ENCODE measurements around the gene EXO5.
A peak's percentile ranks its signal among the peaks of the same experiment; 100 is the strongest.

The EXO5 gene

DNA sequence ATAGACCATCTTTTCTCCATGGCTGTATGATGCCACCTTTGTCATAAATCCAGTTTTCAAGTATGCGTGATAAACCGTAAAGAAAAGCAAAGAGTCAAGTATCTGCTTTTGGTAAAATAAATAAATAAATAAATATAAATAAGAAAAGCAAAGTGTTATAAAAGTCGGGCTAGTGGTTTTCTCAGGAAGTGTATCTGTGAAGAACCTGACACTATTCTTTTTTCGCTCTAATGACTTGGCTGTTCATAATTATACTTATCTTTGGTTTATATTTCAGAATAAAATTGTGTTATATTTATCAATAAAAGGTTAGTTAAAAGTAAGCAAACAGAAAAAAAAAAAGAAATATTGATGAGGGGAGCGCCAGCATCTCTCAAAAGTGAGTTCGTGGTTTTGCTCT lies 594 bp upstream of the EXO5 start:
- Histone ChIP-seq H3K4me2 (ENCODE audit: low read length) (peak overlapping the region; percentile 94), H3F3A (ENCODE audit: insufficient read depth, low read length) (no peaks in the 10 kb centered on the region), H3K9ac (ENCODE audit: low read length) (peak overlapping the region; percentile 84), H2AFZ (ENCODE audit: low read length) (peak overlapping the region; percentile 84), H3K27me3 (ENCODE audit: insufficient read depth, low read length) (no peaks in the 10 kb centered on the region), H3K9me3 (ENCODE audit: low read length) (peaks cover 18% of the 10 kb centered on the region; the same call in 1 of the 2 replicates), H3K36me3 (ENCODE audit: insufficient read depth, low read length) (peaks cover 13% of the 10 kb centered on the region), H4K20me1 (ENCODE audit: insufficient read depth, low read length) (no peaks in the 10 kb centered on the region), H3K9me2 (ENCODE audit: low read depth, low read length) (no peaks in the 10 kb centered on the region), H3K4me1 (ENCODE audit: insufficient read depth, low read length, severe bottlenecking) (peaks cover 10% of the 10 kb centered on the region), H3K27ac (ENCODE audit: low read depth, low read length, poor library complexity, severe bottlenecking) (peak overlapping the region; percentile 2), H3K4me3 (ENCODE audit: low read depth, low read length, poor library complexity, severe bottlenecking) (peak overlapping the region; percentile 82), H3K79me2 (ENCODE audit: insufficient read depth, low read length) (no peaks in the 10 kb centered on the region)
- no peak for TF ChIP-seq EZH2 (IDR thresholded peaks at IDR 0.05; ENCODE audit: borderline replicate concordance, low read length)
- TF ChIP-seq, protein P1, sequence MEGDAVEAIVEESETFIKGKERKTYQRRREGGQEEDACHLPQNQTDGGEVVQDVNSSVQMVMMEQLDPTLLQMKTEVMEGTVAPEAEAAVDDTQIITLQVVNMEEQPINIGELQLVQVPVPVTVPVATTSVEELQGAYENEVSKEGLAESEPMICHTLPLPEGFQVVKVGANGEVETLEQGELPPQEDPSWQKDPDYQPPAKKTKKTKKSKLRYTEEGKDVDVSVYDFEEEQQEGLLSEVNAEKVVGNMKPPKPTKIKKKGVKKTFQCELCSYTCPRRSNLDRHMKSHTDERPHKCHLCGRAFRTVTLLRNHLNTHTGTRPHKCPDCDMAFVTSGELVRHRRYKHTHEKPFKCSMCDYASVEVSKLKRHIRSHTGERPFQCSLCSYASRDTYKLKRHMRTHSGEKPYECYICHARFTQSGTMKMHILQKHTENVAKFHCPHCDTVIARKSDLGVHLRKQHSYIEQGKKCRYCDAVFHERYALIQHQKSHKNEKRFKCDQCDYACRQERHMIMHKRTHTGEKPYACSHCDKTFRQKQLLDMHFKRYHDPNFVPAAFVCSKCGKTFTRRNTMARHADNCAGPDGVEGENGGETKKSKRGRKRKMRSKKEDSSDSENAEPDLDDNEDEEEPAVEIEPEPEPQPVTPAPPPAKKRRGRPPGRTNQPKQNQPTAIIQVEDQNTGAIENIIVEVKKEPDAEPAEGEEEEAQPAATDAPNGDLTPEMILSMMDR (IDR thresholded peaks at IDR 0.05; ENCODE audit: low read length): no peak

DNA sequence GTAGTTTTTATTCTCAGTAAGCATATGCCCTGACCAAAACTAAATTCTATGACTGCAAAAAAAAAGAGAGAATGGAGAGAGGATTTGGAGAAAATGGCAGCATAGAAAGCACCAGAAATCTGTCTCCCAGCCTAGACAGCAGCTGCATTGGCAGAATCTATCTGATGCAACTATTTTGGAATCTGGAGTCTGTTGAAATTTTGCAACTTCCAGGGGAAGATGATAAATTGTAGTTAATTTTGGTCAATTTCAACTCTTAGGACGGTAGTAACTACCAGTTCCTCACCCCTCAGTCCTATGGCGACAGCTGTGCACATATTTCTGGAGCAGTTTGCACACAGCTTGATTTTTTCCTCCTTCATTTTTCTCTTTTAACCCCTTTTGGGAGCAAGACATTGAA lies 10.9 kb downstream of the EXO5 start:
- Histone ChIP-seq H3K79me2 (ENCODE audit: insufficient read depth, low read length) (no peaks in the 10 kb centered on the region), H3F3A (ENCODE audit: insufficient read depth, low read length) (no peaks in the 10 kb centered on the region), H3K9me2 (ENCODE audit: low read depth, low read length) (no peaks in the 10 kb centered on the region), H3K9ac (ENCODE audit: low read length) (no peak overlapping the region), H3K4me2 (ENCODE audit: low read length) (no peak overlapping the region), H4K20me1 (ENCODE audit: insufficient read depth, low read length) (no peaks in the 10 kb centered on the region), H3K27ac (ENCODE audit: low read depth, low read length, poor library complexity, severe bottlenecking) (no peak overlapping the region), H3K4me3 (ENCODE audit: low read depth, low read length, poor library complexity, severe bottlenecking) (no peak overlapping the region), H3K27me3 (ENCODE audit: insufficient read depth, low read length) (no peaks in the 10 kb centered on the region), H3K9me3 (ENCODE audit: low read length) (peaks cover 34% of the 10 kb centered on the region), H2AFZ (ENCODE audit: low read length) (no peak overlapping the region), H3K4me1 (ENCODE audit: insufficient read depth, low read length, severe bottlenecking) (no peaks in the 10 kb centered on the region), H3K36me3 (ENCODE audit: insufficient read depth, low read length) (peaks cover 15% of the 10 kb centered on the region)
- TF ChIP-seq, protein P1 (IDR thresholded peaks at IDR 0.05; ENCODE audit: low read length): no peak
- no peak for TF ChIP-seq EZH2 (IDR thresholded peaks at IDR 0.05; ENCODE audit: borderline replicate concordance, low read length)

DNA sequence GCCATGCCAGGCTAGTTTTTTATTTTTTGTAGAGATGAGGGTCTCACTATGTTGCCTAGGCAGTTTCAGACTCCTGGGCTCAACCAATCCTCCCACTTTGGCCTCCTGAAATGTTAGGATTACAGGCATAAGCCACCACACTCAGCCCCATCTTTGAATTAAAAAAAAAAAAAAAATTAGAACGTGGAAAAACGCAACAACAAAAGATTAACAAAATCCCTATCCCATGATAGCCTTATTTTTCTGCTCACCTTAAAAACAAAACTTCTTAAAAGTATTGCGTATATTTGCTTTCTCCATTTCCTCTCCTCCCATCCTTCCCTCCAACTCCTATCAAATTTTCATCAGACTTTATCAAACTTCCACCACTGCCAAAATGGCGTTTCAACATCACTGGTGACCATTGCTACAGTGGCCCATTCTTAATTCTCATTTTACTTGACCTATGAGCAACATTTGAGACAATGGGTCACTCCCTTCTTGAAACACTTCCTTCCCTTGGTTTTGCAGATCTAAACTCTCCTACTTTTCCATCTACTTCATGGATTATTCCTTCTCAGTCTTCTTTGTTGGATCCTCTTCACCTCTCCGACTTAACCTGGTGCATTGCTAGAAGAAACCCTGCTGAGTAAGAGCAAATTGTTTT lies 22.3 kb downstream of the EXO5 start:
- H3F3A ChIP-seq (ENCODE audit: insufficient read depth, low read length): no peaks in the 10 kb centered on the region
- H3K36me3 ChIP-seq (ENCODE audit: insufficient read depth, low read length): peaks cover 14% of the 10 kb centered on the region
- H3K4me2 ChIP-seq (ENCODE audit: low read length): peak overlapping the region; percentile 86
- peak overlapping the region; percentile 76 for H3K4me3 ChIP-seq (ENCODE audit: low read depth, low read length, poor library complexity, severe bottlenecking)
- no peaks in the 10 kb centered on the region for H3K27me3 ChIP-seq (ENCODE audit: insufficient read depth, low read length)
- peaks cover 6% of the 10 kb centered on the region; the same call in 1 of the 2 replicates for H3K9me3 ChIP-seq (ENCODE audit: low read length)
- H3K4me1 ChIP-seq (ENCODE audit: insufficient read depth, low read length, severe bottlenecking): peaks cover 21% of the 10 kb centered on the region
- peak overlapping the region; percentile 66 for H3K9ac ChIP-seq (ENCODE audit: low read length)
- H4K20me1 ChIP-seq (ENCODE audit: insufficient read depth, low read length): no peaks in the 10 kb centered on the region
- TF ChIP-seq, protein P1 (IDR thresholded peaks at IDR 0.05; ENCODE audit: low read length): no peak
- no peak for TF ChIP-seq EZH2 (IDR thresholded peaks at IDR 0.05; ENCODE audit: borderline replicate concordance, low read length)
- H2AFZ ChIP-seq (ENCODE audit: low read length): peak overlapping the region; percentile 90
- H3K27ac ChIP-seq (ENCODE audit: low read depth, low read length, poor library complexity, severe bottlenecking): no peak overlapping the region
- no peaks in the 10 kb centered on the region for H3K9me2 ChIP-seq (ENCODE audit: low read depth, low read length)
- H3K79me2 ChIP-seq (ENCODE audit: insufficient read depth, low read length): no peaks in the 10 kb centered on the region

All from OCI-LY1 (cell line).